Stimulated activated CD4-positive, alpha-beta T cell treated with anti-CD3 and anti-CD28 coated beads, Interleukin-1b, Interleukin-23, amount 100 ng/mL, for 24 hours (primary cell): ENCODE results near the gene TMEM117.

Source experiments
- DNase-seq, 4 experiments: peaks; one replicate each; pipeline ENCODE4 v3.0.0-alpha.2; 2020; ENCODE audit warnings: low read depth in 4 of 4, low spot score in 1 of 4

The TMEM117 gene

GRCh38 chr12:44286821-44287505 lies 451.1 kb downstream of the TMEM117 start:
- no peak for DNase-seq

- DNase-seq = no peak
Measured at GRCh38 chr12:44287545-44287944, 451.7 kb downstream of the TMEM117 start.

GRCh38 chr12:44294649-44295048 lies 458.8 kb downstream of the TMEM117 start:
- no peak for DNase-seq

- DNase-seq = no peak
Measured at GRCh38 chr12:44295958-44296623, 460.2 kb downstream of the TMEM117 start.

GRCh38 chr12:44296624-44297197 lies 460.8 kb downstream of the TMEM117 start:
- no peak for DNase-seq

GRCh38 chr12:44299524-44299923 lies 463.6 kb downstream of the TMEM117 start:
- no peak for DNase-seq

- DNase-seq = no peak
Measured at GRCh38 chr12:44307506-44308168, 471.8 kb downstream of the TMEM117 start.

GRCh38 chr12:44313188-44313587 lies 477.3 kb downstream of the TMEM117 start:
- DNase-seq = no peak

GRCh38 chr12:44314007-44314500 lies 478.2 kb downstream of the TMEM117 start:
- DNase-seq = no peak

GRCh38 chr12:44317651-44318126 lies 481.8 kb downstream of the TMEM117 start:
- DNase-seq = no peak

- DNase-seq = no peak
Measured at GRCh38 chr12:44331269-44331668, 495.4 kb downstream of the TMEM117 start.

GRCh38 chr12:44334347-44334746 lies 498.5 kb downstream of the TMEM117 start:
- no peak for DNase-seq

GRCh38 chr12:44335030-44335429 lies 499.1 kb downstream of the TMEM117 start:
- DNase-seq = no peak

GRCh38 chr12:44336577-44336976 lies 500.7 kb downstream of the TMEM117 start:
- no peak for DNase-seq

GRCh38 chr12:44342371-44342770 lies 506.5 kb downstream of the TMEM117 start:
- DNase-seq = no peak

GRCh38 chr12:44347145-44347544 lies 511.3 kb downstream of the TMEM117 start:
- DNase-seq = no peak

- DNase-seq = no peak
Measured at GRCh38 chr12:44357494-44357893, 521.6 kb downstream of the TMEM117 start.

GRCh38 chr12:44358636-44359035 lies 522.8 kb downstream of the TMEM117 start:
- DNase-seq = no peak

GRCh38 chr12:44362947-44363346 lies 527.1 kb downstream of the TMEM117 start:
- DNase-seq = no peak

GRCh38 chr12:44367136-44367535 lies 531.3 kb downstream of the TMEM117 start:
- DNase-seq = no peak

- DNase-seq = no peak
Measured at GRCh38 chr12:44367916-44368315, 532.0 kb downstream of the TMEM117 start.

- DNase-seq = no peak
Measured at GRCh38 chr12:44369998-44370397, 534.1 kb downstream of the TMEM117 start.
